ENCODE data around the gene NEK2. TPM values are rescaled to one million over a fixed set of nuclear protein-coding genes. Genes with fewer than 3 reads are reported as not detected.

NEK2 gene
- total and polyA plus RNA-seq, 2 of the 13 experiments (the other 11 are each of a cell fraction or from before 2014, with no cell fraction given): 10.9 to 40.8 TPM

GRCh38 chr1:211616965-211617297 is 58.5 kb downstream of the NEK2 start (continued):
- TF ChIP-seq IKZF5 (CRISPR knock-in tag; IDR thresholded peaks at IDR 0.05) (0 out of 2 replicates have a peak, but pooled peaks have one; percentile 26), NR1H2 (CRISPR knock-in tag; IDR thresholded peaks at IDR 0.05; ENCODE audit: borderline replicate concordance, low read depth) (peak; percentile 34; the same call in 1 of the 2 replicates), NFYC (CRISPR knock-in tag; IDR thresholded peaks at IDR 0.05) (0 out of 2 replicates have a peak, but pooled peaks have one; percentile 7), ZNF687 (CRISPR knock-in tag; IDR thresholded peaks at IDR 0.05) (peak; percentile 64), GABPB1 (CRISPR knock-in tag; IDR thresholded peaks at IDR 0.05) (no peak; the same call in 1 of the 2 replicates), GRHL1 (CRISPR knock-in tag; conservative IDR thresholded peaks at IDR 0.05) (no peak), ZFX (CRISPR knock-in tag; IDR thresholded peaks at IDR 0.05; ENCODE audit: low read depth) (0 out of 2 replicates have a peak, but pooled peaks have one; percentile 4), ZNF451 (CRISPR knock-in tag; IDR thresholded peaks at IDR 0.05) (no peak), ZFY (CRISPR knock-in tag; IDR thresholded peaks at IDR 0.05) (peak; percentile 32; the same call in 1 of the 2 replicates), ZSCAN5A (CRISPR knock-in tag; IDR thresholded peaks at IDR 0.05; ENCODE audit: borderline replicate concordance) (no peak), NCOA2 (CRISPR knock-in tag; IDR thresholded peaks at IDR 0.05) (0 out of 2 replicates have a peak, but pooled peaks have one; percentile 0), SKIL (CRISPR knock-in tag; IDR thresholded peaks at IDR 0.05; ENCODE audit: borderline replicate concordance) (no peak), CBX5 (CRISPR knock-in tag; IDR thresholded peaks at IDR 0.05; ENCODE audit: borderline replicate concordance) (no peak)

Measured in HepG2 (cell line).